Stimulated activated CD4-positive, alpha-beta T cell treated with anti-CD3 and anti-CD28 coated beads, Interleukin-2, amount 100 ng/mL, for 48 hours (primary cell): ENCODE results near the gene CAPS2.
"Not testable (repeated sequence)": the region's sequence is repeated elsewhere in the genome, so short reads cannot be mapped to it uniquely, and the experiment has no call there.

Source experiments
- DNase-seq, 2 donors: peaks; one replicate each; pipeline ENCODE4 v3.0.0-alpha.2; 2020

CAPS2 gene

DNA sequence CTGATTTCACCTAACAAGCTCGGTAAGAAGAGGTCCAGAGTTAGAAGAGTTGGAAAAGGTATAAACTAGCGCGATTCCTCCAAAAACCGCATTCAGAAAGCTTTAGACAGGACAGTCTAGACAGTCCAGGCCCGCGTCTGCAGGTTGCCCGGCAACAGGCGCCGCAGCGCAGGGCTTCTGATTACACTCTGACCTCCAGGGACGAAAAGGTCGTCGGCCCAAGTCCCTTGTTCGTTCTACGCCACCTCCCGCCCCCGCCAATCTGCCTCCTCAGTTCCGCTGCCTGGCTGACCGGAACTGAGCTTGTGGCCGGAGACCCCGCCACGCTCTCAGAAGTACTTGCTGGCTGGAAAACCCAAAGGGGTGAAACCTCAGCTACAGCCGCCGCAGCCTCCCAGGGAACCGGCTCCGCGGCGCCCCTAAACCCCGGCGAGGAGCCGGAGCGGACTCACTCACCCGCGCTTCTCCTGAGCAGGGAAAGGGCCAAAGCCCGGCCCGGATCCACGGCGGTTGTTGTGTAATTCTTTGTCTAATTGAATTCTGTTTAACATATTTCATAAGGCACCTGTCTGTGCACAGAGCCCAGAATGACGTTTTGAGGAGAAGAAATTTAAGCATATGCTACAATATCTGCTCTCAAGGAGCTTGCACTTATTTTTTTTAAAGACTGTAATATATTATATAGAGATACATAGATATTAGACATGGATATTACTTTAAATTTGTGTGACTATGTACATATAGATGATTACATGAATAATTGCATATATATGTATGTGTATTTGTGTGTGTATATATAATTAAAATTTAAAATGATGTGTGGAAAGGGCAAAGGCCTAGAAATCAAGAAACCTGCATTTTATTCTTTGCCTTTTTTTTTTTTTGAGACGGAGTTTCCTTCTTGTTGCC, at the start of gene CAPS2:
TSS of gene CAPS2 (minus strand) at position 407 of the 909 bp plus-strand sequence. CDS start 3,826 bp downstream, outside the sequence.
- peak; percentile 49 to 65 for DNase-seq

- DNase-seq = no peak
Observed at GRCh38 chr12:75378354-75378753, 48.2 kb upstream of the CAPS2 start.

DNA sequence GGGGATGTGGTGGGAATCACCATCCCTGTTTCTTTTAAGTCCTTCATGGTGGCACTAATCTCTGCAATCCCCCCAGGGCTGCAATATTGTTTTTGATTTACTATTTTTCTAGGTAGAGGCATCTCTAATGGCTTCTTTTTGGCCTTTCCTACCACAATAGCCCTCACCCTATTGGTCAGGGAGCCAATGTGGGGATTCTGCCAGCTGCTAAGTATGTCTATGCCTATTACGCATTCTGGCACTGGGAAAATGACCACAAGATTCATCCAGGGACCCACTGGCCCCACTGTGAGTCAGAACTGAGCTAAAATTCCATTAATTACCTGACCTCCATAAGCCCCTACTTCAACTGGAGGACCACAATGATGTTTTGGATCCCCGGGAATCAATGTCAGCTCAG, 44.8 kb upstream of the CAPS2 start:
- no peak for DNase-seq

GRCh38 chr12:75366629-75367028, 36.5 kb upstream of the CAPS2 start:
- no peak for DNase-seq

DNA sequence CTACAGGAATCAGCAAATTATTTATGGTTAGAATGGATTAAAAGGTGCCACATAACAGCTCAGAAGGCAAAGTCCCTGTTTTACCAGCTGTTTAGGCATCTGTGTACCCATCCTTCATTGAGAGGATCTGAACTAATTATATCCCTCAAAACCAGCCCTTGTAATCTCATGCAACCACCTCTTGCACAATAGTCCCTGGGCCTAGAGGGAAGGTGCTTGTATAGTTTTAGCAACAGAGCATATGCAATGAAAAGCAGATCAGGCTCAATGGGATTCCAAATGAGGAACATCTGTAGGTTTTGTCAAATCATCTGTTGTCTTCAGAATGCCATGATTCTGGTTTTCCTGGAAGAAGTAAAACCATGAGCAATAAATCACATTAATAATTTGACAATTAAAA, 34.8 kb upstream of the CAPS2 start:
- no peak for DNase-seq

GRCh38 chr12:75361408-75361807, 31.3 kb upstream of the CAPS2 start:
- DNase-seq = no peak

- no peak for DNase-seq
Observed at GRCh38 chr12:75360920-75361319, 30.8 kb upstream of the CAPS2 start.

GRCh38 chr12:75354011-75354410, 23.9 kb upstream of the CAPS2 start:
- no peak for DNase-seq

DNA sequence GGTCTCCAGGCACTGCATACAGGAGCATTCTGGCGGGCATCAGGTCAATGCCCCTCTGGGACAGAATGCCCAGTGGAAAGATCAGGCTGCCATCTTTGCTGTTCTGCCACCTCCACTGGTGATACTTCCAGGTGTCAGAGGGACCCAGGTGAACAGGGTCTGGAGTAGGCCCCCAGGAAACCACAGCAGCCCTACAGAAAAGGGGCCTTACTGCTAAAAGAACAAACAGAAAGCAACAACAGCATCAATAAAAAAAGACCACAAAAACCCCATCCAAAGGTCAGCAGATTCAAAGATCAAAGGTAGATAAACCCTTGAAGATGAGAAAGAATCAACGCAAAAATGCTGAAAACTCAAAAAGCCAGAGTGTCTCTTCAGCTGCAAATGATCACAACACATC, 20.3 kb upstream of the CAPS2 start:
- DNase-seq = no peak

- no peak for DNase-seq
Observed at GRCh38 chr12:75349946-75350345, 19.8 kb upstream of the CAPS2 start.

DNA sequence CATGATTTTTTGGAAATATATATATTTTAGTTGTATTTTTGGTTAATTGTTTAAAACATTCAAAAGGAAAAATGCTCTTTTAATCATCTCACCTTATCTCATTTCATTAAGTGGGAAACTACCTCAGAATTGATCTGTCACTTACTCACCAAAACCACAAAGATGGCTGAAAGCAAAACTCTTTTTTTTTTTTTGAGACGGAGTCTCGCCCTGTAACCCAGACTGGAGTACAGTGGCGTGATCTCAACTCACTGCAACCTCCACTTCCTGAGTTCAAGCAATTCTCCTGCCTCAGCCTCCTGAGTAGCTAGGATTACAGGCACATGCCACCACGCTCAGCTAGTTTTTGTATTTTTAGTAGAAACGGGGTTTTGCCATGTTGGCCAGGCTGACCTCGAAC, 16.1 kb upstream of the CAPS2 start:
- not testable (repeated sequence) for DNase-seq

- no peak for DNase-seq
Observed at GRCh38 chr12:75345531-75345930, 15.4 kb upstream of the CAPS2 start.

DNA sequence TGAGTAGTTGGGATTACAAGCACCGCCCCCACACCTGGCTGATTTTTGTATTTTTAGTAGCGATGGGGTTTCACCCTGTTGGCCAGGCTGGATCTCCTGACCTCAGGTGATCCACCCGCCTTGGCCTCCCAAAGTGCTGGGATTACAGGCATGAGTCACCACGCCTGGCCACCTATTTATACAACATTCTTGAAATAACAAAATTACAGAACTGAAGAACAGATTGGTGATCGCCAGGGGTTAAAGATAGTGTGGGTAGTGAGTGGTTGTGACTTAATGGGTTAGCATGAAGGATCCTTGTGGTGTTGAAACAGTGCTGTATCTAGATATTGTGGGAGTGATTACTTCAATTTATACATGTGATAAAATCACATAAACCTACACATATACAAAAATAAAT, 11.7 kb upstream of the CAPS2 start:
- DNase-seq = no peak

GRCh38 chr12:75337905-75338304, 7.8 kb upstream of the CAPS2 start:
- no peak for DNase-seq

- DNase-seq = peak; percentile 81 to 83
Observed at GRCh38 chr12:75334384-75335030, 4.4 kb upstream of the CAPS2 start, which contains the start of gene GLIPR1L1. GLIPR1L1 (plus strand) TSS chr12:75334670; CDS start chr12:75334729, 59 bp downstream.

- no peak for DNase-seq
Observed at GRCh38 chr12:75327642-75328041, 2.5 kb downstream of the CAPS2 start.

DNA sequence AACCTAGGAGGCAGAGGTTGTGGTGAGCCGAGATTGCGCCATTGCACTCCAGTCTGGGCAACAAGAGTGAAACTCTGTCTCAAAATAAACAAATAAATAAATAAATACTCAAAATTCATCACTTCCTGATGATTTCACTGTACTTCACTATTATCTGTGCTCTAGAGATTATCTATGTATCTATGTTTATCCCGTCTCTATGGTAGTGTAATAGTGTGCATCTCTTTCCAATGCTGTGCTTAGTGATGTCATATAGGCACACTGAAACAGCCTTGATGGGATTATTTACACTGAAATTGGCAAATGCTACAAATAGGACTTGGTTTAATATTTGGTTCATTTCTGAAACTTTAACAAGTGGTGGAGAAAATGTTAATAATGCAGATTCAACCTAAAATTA, 6.5 kb downstream of the CAPS2 start:
- DNase-seq = no peak

DNA sequence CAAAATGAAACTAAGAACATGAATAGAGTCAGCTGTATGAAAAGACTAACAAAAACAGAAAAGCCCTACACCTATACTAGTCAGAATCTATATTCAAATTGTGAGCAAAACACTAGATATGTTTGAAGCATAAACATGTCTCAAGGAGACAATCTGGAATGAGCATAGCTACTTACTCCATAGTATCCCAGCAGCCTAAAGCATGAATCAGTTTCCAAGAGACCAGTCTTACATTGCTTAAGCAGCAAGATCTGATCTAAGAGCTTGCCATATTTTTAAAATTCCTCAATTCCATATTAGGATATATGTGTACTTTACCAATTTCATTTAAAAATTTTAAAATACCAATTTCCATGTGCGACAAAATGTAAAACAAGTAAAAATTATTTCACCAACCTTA, 7.7 kb downstream of the CAPS2 start:
- DNase-seq = no peak

- no peak for DNase-seq
Observed at GRCh38 chr12:75317784-75318183, 12.3 kb downstream of the CAPS2 start.

DNA sequence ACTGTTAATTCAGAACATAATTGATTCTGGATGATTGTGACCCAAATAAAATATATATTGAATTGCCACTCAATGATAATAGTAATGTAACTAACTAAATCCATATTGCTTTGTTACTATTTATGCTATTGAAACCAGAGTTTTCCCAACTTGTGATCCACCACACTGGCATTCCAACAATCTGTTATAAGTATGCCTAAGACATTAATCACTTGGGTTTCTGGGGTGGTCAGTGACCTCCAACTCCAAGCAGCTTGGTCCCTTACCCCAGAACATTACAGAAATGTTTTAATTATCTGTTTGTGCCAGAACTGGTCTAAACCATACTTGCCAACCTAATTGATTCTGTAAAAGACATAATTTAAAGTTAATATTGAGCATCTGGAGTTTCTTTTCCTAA, 14.6 kb downstream of the CAPS2 start:
- no peak for DNase-seq

- DNase-seq = no peak
Observed at GRCh38 chr12:75311369-75311768, 18.8 kb downstream of the CAPS2 start.

DNA sequence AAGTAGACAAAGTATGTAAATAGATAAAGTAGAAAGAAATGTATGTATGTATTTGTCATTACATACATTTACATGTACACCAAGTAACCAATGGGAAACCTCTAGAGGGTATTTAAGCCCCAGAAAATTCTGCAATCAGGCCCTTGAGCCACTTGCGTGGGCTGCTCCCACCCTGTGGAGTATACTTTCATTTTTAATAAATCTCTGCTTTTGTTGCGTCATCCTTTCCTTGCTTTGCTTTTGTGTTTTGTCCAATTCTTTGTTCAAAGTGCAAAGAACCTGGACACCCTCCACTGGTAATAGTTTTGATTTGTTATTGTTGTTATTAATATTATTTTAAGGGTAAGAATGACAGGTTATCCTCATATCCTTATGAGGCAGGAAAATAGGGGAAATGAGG, 21.8 kb downstream of the CAPS2 start:
- DNase-seq = no peak

GRCh38 chr12:75305412-75306332, 24.5 kb downstream of the CAPS2 start:
- no peak for DNase-seq
